K562 (cell line): Measurements from ENCODE around the gene SORCS2. TPM values are rescaled to one million over a fixed set of nuclear protein-coding genes. Genes with fewer than 3 reads are reported as not detected.

Experiments used
- ATAC-seq: fragments of 200-7000 bp; cut with Tn5 transposase; 3 replicates; pipeline ENCODE4 v1.9.1; 2020; ENCODE audit warnings: moderate library complexity
- BruUV-seq: library from RNA; stranded (reverse); fragments of 400-500 nt; replicated peaks from 2 replicates; lab custom pipeline; 2021; lab: Mats Ljungman, UMichigan
- CTCF ChIA-PET: fragments of 300-600 bp; formaldehyde crosslinking; extraction: SDS; loops from one replicate; lab custom pipeline; 2021; ENCODE audit warnings: low intra/inter-chr PET ratio; lab: Yijun Ruan, JAX
- POLR2A ChIA-PET: fragments of 300-600, 350-650 bp; sonication (Branson Sonifier 250); formaldehyde crosslinking; extraction: SDS; loops from one replicate; lab custom pipeline; 2021; ENCODE audit warnings: antibody characterized with exemption, inconsistent platforms; lab: Yijun Ruan, JAX
- DNase-seq, 4 experiments: peaks; one replicate each; pipeline versions ENCODE4 v3.0.0 to v3.0.0-alpha.2; 2011 to 2018; ENCODE audit warnings: low spot score in 3 of 4, mixed read lengths in 3 of 4; ENCODE audit errors: extremely low read depth in 1 of 4
- FAIRE-seq: peaks from 2 replicates; lab custom pipeline; 2011; peaks lifted over from hg19 to GRCh38; lab: Jason Lieb, UNC
- H2AFZ ChIP-seq: 2 replicates; pipeline ENCODE4 v1.6.0; 2011; ENCODE audit warnings: low read depth, low read length, control low read depth, inconsistent platforms
- H3K27ac ChIP-seq: fragments of 200-600 bp; 3 replicates; pipeline ENCODE4 v1.8.0; 2011; ENCODE audit warnings: low read depth, mild to moderate bottlenecking, control low read depth, inconsistent platforms, low read length, moderate library complexity, mixed read lengths; ENCODE audit errors: extremely low read depth
- H3K27me3 ChIP-seq, 2 experiments: fragments of 300-600 bp in 1 of 2; 2 replicates in 1 of 2; 3 replicates in 1 of 2; pipeline versions ENCODE4 v1.6.0 to v1.8.0; 2011; ENCODE audit warnings: inconsistent platforms in 2 of 2, low read length in 2 of 2, mild to moderate bottlenecking in 1 of 2, mixed read lengths in 1 of 2, moderate library complexity in 1 of 2; ENCODE audit not compliant: control insufficient read depth in 2 of 2, insufficient read depth in 2 of 2
- H3K36me3 ChIP-seq: fragments of 300-600 bp; 3 replicates; pipeline ENCODE4 v1.8.0; 2011; ENCODE audit warnings: mild to moderate bottlenecking, low read length, inconsistent platforms; ENCODE audit not compliant: control insufficient read depth, insufficient read depth
- H3K4me1 ChIP-seq, 2 experiments: fragments of 200-600 bp in 1 of 2; replicated peaks in 1 of 2; 2 replicates in 1 of 2; 3 replicates in 1 of 2; pipeline versions ENCODE4 v1.5.1 to v1.8.0; 2011; ENCODE audit warnings: inconsistent platforms in 2 of 2, low read length in 2 of 2, mild to moderate bottlenecking in 1 of 2, mixed read lengths in 1 of 2, moderate library complexity in 1 of 2; ENCODE audit not compliant: control insufficient read depth in 2 of 2, insufficient read depth in 2 of 2
- H3K4me2 ChIP-seq: 2 replicates; pipeline ENCODE4 v1.6.1; 2011; ENCODE audit warnings: low read length, control low read depth, inconsistent platforms, mixed read lengths; ENCODE audit not compliant: insufficient read depth
- H3K4me3 ChIP-seq: fragments of 200-600 bp; sonication (generic), shearing (Covaris generic); 2 replicates; pipeline ENCODE4 v1.5.1; 2016; ENCODE audit warnings: control low read depth, inconsistent platforms
- H3K79me2 ChIP-seq: fragments of 200-600 bp; 3 replicates; pipeline ENCODE4 v1.8.0; 2011; ENCODE audit warnings: low read length, inconsistent platforms; ENCODE audit not compliant: control insufficient read depth, insufficient read depth
- H3K9ac ChIP-seq, 2 experiments: 2 replicates each; pipeline versions ENCODE4 v1.6.0 to v1.6.1; 2011; ENCODE audit warnings: low read depth in 2 of 2, low read length in 2 of 2, control low read depth in 1 of 2, inconsistent platforms in 1 of 2, mild to moderate bottlenecking in 1 of 2, mixed read lengths in 1 of 2; ENCODE audit not compliant: insufficient read depth in 1 of 2
- H3K9me1 ChIP-seq: one replicate; pipeline ENCODE4 v1.6.0; 2011; ENCODE audit warnings: inconsistent platforms, mild to moderate bottlenecking, low read length, moderate library complexity; ENCODE audit not compliant: control insufficient read depth, insufficient read depth
- H3K9me3 ChIP-seq: replicated peaks from 2 replicates; pipeline ENCODE4 v1.5.1; 2011; ENCODE audit warnings: low read depth, low read length, inconsistent platforms; ENCODE audit not compliant: control insufficient read depth, insufficient read depth
- H4K20me1 ChIP-seq: replicated peaks from 2 replicates; pipeline ENCODE4 v1.6.1; 2011; ENCODE audit warnings: low read length, inconsistent platforms, mixed read lengths; ENCODE audit not compliant: control insufficient read depth, insufficient read depth
- RBBP5 ChIP-seq: fragments of 200-600 bp; sonication (generic); IDR thresholded peaks from 2 replicates; pipeline ENCODE4 v1.6.1; 2012; ENCODE audit warnings: borderline replicate concordance, mild to moderate bottlenecking, low read length, control low read depth, inconsistent platforms; ENCODE audit not compliant: insufficient read depth, poor library complexity, severe bottlenecking
- WGBS: fragments of 100-300 bp; shearing (Covaris generic); methylation state at CpG from one replicate; pipeline ENCODE4 v1.1.6; 2016; ENCODE audit warnings: low coverage, mixed read lengths; ENCODE audit not compliant: insufficient coverage; ENCODE audit errors: missing lambda C conversion rate; 5-methylcytosine and 5-hydroxymethylcytosine counted together
- in situ Hi-C: fragments of 300-500 bp; cut with MboI; formaldehyde crosslinking; loops from 4 replicates; pipeline ENCODE4 v1.15.0; 2018; ENCODE audit warnings: inconsistent platforms, mixed read lengths
- intact Hi-C: fragments of 100-400 bp; cut with micrococcal nuclease; formaldehyde crosslinking; loops from 2 replicates; pipeline ENCODE4 v1.14.2; 2022
- polyA plus RNA-seq, 8 experiments: library from polyadenylated mRNA; depleted of rRNA in 4 of 8; stranded (reverse) in 5 of 8; unstranded in 3 of 8; fragments of >200 nt; fragmentation: Nextera tagmentation in 2 of 8; fragmentation: Illumina TruSeq in 1 of 8; extraction: Ambion mirVana in 2 of 8; extraction: Trizol in 1 of 8; gene quantifications; 2 replicates each; pipeline versions ENCODE4 v1.2.1 to v1.2.3, GENCODE V29; 2011 to 2014; ENCODE audit warnings: inconsistent platforms in 1 of 8, missing spikeins in 1 of 8
- total RNA-seq, 7 experiments: library from RNA; depleted of rRNA in 6 of 7; stranded (reverse); fragments of >200 nt in 6 of 7; fragmentation: Illumina TruSeq in 2 of 7; extraction: Trizol in 2 of 7; gene quantifications; 2 replicates each; pipeline versions ENCODE4 v1.2.1 to v1.2.3, GENCODE V29; 2011 to 2021; ENCODE audit warnings: low replicate concordance in 1 of 7
- TF ChIP-seq, protein P1 (sequence below): fragments of 250-450 bp; sonication (Bioruptor Pico); IDR thresholded peaks from 2 replicates; pipeline ENCODE4 v1.5.1; 2021; ENCODE audit warnings: mild to moderate bottlenecking
- TF ChIP-seq, protein P2 (sequence below): sonication (generic); formaldehyde crosslinking; IDR thresholded peaks from 2 replicates; pipeline ENCODE4 v1.8.0; 2022; ENCODE audit warnings: missing genetic modification reagents, mild to moderate bottlenecking, borderline replicate concordance

The SORCS2 gene
- total and polyA plus RNA-seq, 9 of the 15 experiments (the other 6 are each of a cell fraction or from before 2014, with no cell fraction given): not detected

DNA sequence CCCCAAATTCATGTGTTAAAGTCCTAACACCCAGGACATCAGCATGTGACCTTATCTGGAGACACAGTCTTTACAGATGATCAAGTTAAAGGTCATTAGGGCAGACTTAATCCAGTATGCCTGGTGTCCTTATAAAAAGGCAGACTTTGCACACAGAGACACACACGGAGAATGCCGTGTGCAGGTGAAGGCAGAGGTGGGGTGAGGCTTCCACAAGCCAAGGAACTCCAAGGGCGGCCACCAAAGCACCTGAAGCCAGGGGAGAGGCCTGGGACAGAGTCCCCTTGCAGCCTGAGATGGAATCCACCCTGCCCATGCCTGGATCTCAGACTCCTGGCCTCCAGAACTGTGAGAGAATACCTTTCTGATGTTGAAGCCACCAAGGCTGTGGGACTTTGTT, 26.1 kb upstream of the SORCS2 start:
- no peak for ATAC-seq
- H3K4me2 ChIP-seq: no peak overlapping the region
- no peaks in the 10 kb centered on the region for H3K9me3 ChIP-seq
- BruUV-seq: no TSS peak
- H3K36me3 ChIP-seq: no peaks in the 10 kb centered on the region
- peaks cover 59 to 89% of the 10 kb centered on the region in 2 experiments; a peak in 4 of 5 replicates for H3K27me3 ChIP-seq
- no peaks in the 10 kb centered on the region for H3K79me2 ChIP-seq
- 0% methylated on average over 3 of the region's 3 CpGs for WGBS
- H3K9ac ChIP-seq: no peak overlapping the region
- FAIRE-seq: no peak
- H3K27ac ChIP-seq: no peak overlapping the region
- in situ Hi-C loops: no loop called here
- no peak overlapping the region for H2AFZ ChIP-seq
- no peak for DNase-seq
- intact Hi-C loops: no loop called here
- peaks cover 13% of the 10 kb centered on the region; the same call in 1 of the 2 replicates for H4K20me1 ChIP-seq
- no peak overlapping the region for H3K4me3 ChIP-seq
- H3K4me1 ChIP-seq: 0 out of 5 replicates have a peak, but pooled peaks cover 0 to under 1% of the 10 kb centered on the region in 2 experiments
- no peaks in the 10 kb centered on the region for H3K9me1 ChIP-seq
- TF ChIP-seq RBBP5: no peak
- TF ChIP-seq, protein P1, sequence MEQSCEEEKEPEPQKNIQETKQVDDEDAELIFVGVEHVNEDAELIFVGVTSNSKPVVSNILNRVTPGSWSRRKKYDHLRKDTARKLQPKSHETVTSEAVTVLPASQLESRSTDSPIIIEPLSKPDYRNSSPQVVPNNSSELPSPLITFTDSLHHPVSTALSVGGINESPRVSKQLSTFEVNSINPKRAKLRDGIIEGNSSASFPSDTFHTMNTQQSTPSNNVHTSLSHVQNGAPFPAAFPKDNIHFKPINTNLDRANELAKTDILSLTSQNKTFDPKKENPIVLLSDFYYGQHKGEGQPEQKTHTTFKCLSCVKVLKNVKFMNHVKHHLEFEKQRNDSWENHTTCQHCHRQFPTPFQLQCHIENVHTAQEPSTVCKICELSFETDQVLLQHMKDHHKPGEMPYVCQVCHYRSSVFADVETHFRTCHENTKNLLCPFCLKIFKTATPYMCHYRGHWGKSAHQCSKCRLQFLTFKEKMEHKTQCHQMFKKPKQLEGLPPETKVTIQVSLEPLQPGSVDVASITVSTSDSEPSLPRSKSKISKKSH (CRISPR knock-in tag): no peak
- TF ChIP-seq, protein P2, sequence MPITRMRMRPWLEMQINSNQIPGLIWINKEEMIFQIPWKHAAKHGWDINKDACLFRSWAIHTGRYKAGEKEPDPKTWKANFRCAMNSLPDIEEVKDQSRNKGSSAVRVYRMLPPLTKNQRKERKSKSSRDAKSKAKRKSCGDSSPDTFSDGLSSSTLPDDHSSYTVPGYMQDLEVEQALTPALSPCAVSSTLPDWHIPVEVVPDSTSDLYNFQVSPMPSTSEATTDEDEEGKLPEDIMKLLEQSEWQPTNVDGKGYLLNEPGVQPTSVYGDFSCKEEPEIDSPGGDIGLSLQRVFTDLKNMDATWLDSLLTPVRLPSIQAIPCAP (CRISPR knock-in tag): no peak
- CTCF ChIA-PET: no interaction called here
- POLR2A ChIA-PET: interaction anchor here (0.6 to 1.7 kb wide), 2 partner anchors 8 to 149 kb away, joined by 3 to 4 read pairs; no protein-coding TSS in a partner anchor
